A673 (cell line): Measurements from ENCODE around the gene LRRC51. TPM values are rescaled to one million over a fixed set of nuclear protein-coding genes. Genes with fewer than 3 reads are reported as not detected.
"Not testable (repeated sequence)": the region's sequence is repeated elsewhere in the genome, so short reads cannot be mapped to it uniquely, and the experiment has no call there.

Experiments
- BruUV-seq: library from RNA; stranded (reverse); fragments of 400-500 nt; replicated peaks from 2 replicates; lab custom pipeline; 2021; lab: Mats Ljungman, UMichigan
- CTCF ChIA-PET: fragments of 300-600 bp; sonication (Branson Sonifier 250); formaldehyde crosslinking; loops from one replicate; lab custom pipeline; 2022; ENCODE audit warnings: antibody characterized with exemption; lab: Charles Lee
- POLR2A ChIA-PET: fragments of 300-600 bp; sonication (Branson Sonifier 250); formaldehyde crosslinking; loops from one replicate; lab custom pipeline; 2022; ENCODE audit warnings: antibody characterized with exemption; ENCODE audit not compliant: low non-redundant PET; lab: Charles Lee
- DNase-seq: peaks from one replicate; pipeline ENCODE4 v3.0.0-alpha.2; 2015; ENCODE audit warnings: low spot score
- H3K27ac ChIP-seq: fragments of 200-600 bp; sonication (generic); 2 replicates; pipeline ENCODE4 v1.5.1; 2016; ENCODE audit warnings: mixed run types, low read depth, mild to moderate bottlenecking, mixed read lengths, antibody characterized with exemption, low read length; ENCODE audit not compliant: poor library complexity, severe bottlenecking
- H3K27me3 ChIP-seq: fragments of 200-600 bp; sonication (generic); replicated peaks from 2 replicates; pipeline ENCODE4 v1.6.1; 2017; ENCODE audit warnings: mixed run types, low read depth, mild to moderate bottlenecking, mixed read lengths, antibody characterized with exemption, low read length; ENCODE audit not compliant: insufficient read depth, poor library complexity
- H3K36me3 ChIP-seq: fragments of 200-600 bp; sonication (generic); 2 replicates; pipeline ENCODE4 v1.6.1; 2016; ENCODE audit warnings: mixed run types, mild to moderate bottlenecking, mixed read lengths, antibody characterized with exemption, low read length; ENCODE audit not compliant: insufficient read depth, poor library complexity, severe bottlenecking
- H3K4me1 ChIP-seq: fragments of 200-600 bp; sonication (generic); 2 replicates; pipeline ENCODE4 v1.6.1; 2017; ENCODE audit warnings: mixed run types, mild to moderate bottlenecking, mixed read lengths, antibody characterized with exemption, low read length; ENCODE audit not compliant: insufficient read depth, poor library complexity, severe bottlenecking
- H3K4me3 ChIP-seq: fragments of 200-600 bp; sonication (generic); 2 replicates; pipeline ENCODE4 v1.5.1; 2016; ENCODE audit warnings: low read depth, mixed run types, mild to moderate bottlenecking, mixed read lengths, low read length; ENCODE audit not compliant: poor library complexity, severe bottlenecking
- H3K9me3 ChIP-seq: fragments of 200-600 bp; sonication (generic); 2 replicates; pipeline ENCODE4 v1.6.1; 2016; ENCODE audit warnings: mixed run types, low read depth, mild to moderate bottlenecking, mixed read lengths, antibody characterized with exemption, low read length; ENCODE audit not compliant: poor library complexity, severe bottlenecking
- CTCF ChIP-seq: fragments of 300-800, 200-600 bp; sonication (generic); conservative IDR thresholded peaks from 2 replicates; pipeline ENCODE4 v1.5.1; 2017; ENCODE audit warnings: low read depth, mild to moderate bottlenecking, antibody characterized with exemption, low read length, moderate library complexity, mixed read lengths
- EZH2 ChIP-seq: fragments of 200-600 bp; sonication (generic); IDR thresholded peaks from 2 replicates; pipeline ENCODE4 v1.6.1; 2017; ENCODE audit warnings: borderline replicate concordance, low read depth, mild to moderate bottlenecking, mixed read lengths, antibody characterized with exemption, low read length; ENCODE audit not compliant: poor library complexity, severe bottlenecking
- intact Hi-C: fragments of 100-400 bp; cut with micrococcal nuclease; formaldehyde crosslinking; loops from one replicate; pipeline ENCODE4 v1.10.0; 2022; ENCODE audit not compliant: unreplicated experiment
- total RNA-seq: library from RNA; stranded (reverse); gene quantifications from 2 replicates; pipeline ENCODE4 v1.2.3, GENCODE V29; 2021

Gene LRRC51
- total RNA-seq, 1 experiment from 2014 or later: 13.9 TPM

- DNase-seq: no peak
- H3K27ac ChIP-seq: no peak overlapping the region
- H3K9me3 ChIP-seq: no peaks in the 10 kb centered on the region
- intact Hi-C loops: no loop called here
- CTCF ChIA-PET: no interaction called here
- H3K4me1 ChIP-seq: no peaks in the 10 kb centered on the region
- POLR2A ChIA-PET: interaction anchor here (0.5 kb wide), 1 partner anchor 13 kb away, joined by 3 read pairs; no protein-coding TSS in a partner anchor
- TF ChIP-seq CTCF (no peak), EZH2 (no peak)
- no TSS peak for BruUV-seq
- H3K4me3 ChIP-seq: no peak overlapping the region
- H3K27me3 ChIP-seq: no peaks in the 10 kb centered on the region
- no peaks in the 10 kb centered on the region for H3K36me3 ChIP-seq
Measured at GRCh38 chr11:72139500-72139899, 58.9 kb downstream of the LRRC51 start.

GRCh38 chr11:72140661-72141060, 60.0 kb downstream of the LRRC51 start:
- no peak overlapping the region for H3K4me3 ChIP-seq
- ChIA-PET CTCF (no interaction called here), POLR2A (interaction anchor here (0.7 kb wide), 1 partner anchor 122 kb away, joined by 10 read pairs; no protein-coding TSS in a partner anchor)
- no peaks in the 10 kb centered on the region for H3K27me3 ChIP-seq
- no peak overlapping the region for H3K27ac ChIP-seq
- no TSS peak for BruUV-seq
- no peak for TF ChIP-seq EZH2
- no peak for DNase-seq
- intact Hi-C loops: no loop called here
- no peaks in the 10 kb centered on the region for H3K36me3 ChIP-seq
- H3K9me3 ChIP-seq: no peaks in the 10 kb centered on the region
- H3K4me1 ChIP-seq: no peaks in the 10 kb centered on the region

- ChIA-PET CTCF (interaction anchor here (0.5 kb wide), 1 partner anchor 145 kb away, joined by 4 read pairs; no protein-coding TSS in a partner anchor), POLR2A (interaction anchor here (0.7 kb wide), 1 partner anchor 122 kb away, joined by 10 read pairs; no protein-coding TSS in a partner anchor)
- intact Hi-C loops: no loop called here
Measured at GRCh38 chr11:72141066-72141465, 60.4 kb downstream of the LRRC51 start.

GRCh38 chr11:72142086-72142485, 61.4 kb downstream of the LRRC51 start:
- POLR2A ChIA-PET: interaction anchor here (0.6 kb wide), 1 partner anchor 41 kb away, joined by 5 read pairs; no protein-coding TSS in a partner anchor
- H3K27me3 ChIP-seq, H3K4me1 ChIP-seq, H3K27ac ChIP-seq, DNase-seq, BruUV-seq, H3K4me3 ChIP-seq, H3K9me3 ChIP-seq, H3K36me3 ChIP-seq: not testable (repeated sequence)
- CTCF ChIA-PET: interaction anchor here (0.6 kb wide), 1 partner anchor 39 kb away, joined by 3 read pairs; no protein-coding TSS in a partner anchor
- intact Hi-C loops: loop anchor here (2.0 kb wide), 1 partner anchor 39 kb away; no protein-coding TSS in a partner anchor

More at GRCh38 chr11:72141066-72141465, 60.4 kb downstream of the LRRC51 start:
- no peak for DNase-seq
- Histone ChIP-seq H3K9me3 (no peaks in the 10 kb centered on the region), H3K36me3 (no peaks in the 10 kb centered on the region), H3K27ac (no peak overlapping the region), H3K27me3 (no peaks in the 10 kb centered on the region), H3K4me1 (no peaks in the 10 kb centered on the region), H3K4me3 (no peak overlapping the region)
- BruUV-seq: no TSS peak
- TF ChIP-seq CTCF: no peak
- no peak for TF ChIP-seq EZH2

GRCh38 chr11:72142543-72142942, 61.9 kb downstream of the LRRC51 start:
- BruUV-seq, H3K27ac ChIP-seq, DNase-seq, H3K27me3 ChIP-seq, H3K4me1 ChIP-seq, H3K4me3 ChIP-seq, H3K36me3 ChIP-seq, H3K9me3 ChIP-seq: not testable (repeated sequence)
- POLR2A ChIA-PET: interaction anchor here (0.6 kb wide), 1 partner anchor 40 kb away, joined by 5 read pairs; no protein-coding TSS in a partner anchor
- intact Hi-C loops: loop anchor here (2.0 kb wide), 1 partner anchor 38 kb away; no protein-coding TSS in a partner anchor
- CTCF ChIA-PET: interaction anchor here (0.6 kb wide), 1 partner anchor 38 kb away, joined by 3 read pairs; no protein-coding TSS in a partner anchor
